ENCODE results near the gene CD84.

DNA sequence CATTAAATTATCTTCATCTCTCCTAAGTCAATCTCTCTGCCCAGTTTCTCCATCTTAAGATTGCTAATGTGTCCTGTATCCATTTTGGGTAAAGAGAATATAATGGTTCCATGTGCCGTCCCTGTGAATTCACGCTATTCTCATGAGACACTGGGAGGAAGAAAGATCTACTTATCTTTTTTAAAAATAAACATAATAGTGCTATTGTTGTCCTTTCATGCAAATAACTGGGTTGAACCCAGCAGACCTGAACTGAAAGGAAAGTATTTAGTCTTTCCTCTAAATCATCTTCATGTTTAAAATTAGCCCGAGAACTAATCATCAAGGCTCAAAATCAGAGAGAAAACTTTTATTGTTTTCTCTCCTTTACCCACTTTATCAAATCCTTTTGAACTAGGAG lies 45.2 kb upstream of the CD84 start:
- TF ChIP-seq POLR2A (IDR thresholded peaks at IDR 0.05) = no peak
- TF ChIP-seq, protein P1, sequence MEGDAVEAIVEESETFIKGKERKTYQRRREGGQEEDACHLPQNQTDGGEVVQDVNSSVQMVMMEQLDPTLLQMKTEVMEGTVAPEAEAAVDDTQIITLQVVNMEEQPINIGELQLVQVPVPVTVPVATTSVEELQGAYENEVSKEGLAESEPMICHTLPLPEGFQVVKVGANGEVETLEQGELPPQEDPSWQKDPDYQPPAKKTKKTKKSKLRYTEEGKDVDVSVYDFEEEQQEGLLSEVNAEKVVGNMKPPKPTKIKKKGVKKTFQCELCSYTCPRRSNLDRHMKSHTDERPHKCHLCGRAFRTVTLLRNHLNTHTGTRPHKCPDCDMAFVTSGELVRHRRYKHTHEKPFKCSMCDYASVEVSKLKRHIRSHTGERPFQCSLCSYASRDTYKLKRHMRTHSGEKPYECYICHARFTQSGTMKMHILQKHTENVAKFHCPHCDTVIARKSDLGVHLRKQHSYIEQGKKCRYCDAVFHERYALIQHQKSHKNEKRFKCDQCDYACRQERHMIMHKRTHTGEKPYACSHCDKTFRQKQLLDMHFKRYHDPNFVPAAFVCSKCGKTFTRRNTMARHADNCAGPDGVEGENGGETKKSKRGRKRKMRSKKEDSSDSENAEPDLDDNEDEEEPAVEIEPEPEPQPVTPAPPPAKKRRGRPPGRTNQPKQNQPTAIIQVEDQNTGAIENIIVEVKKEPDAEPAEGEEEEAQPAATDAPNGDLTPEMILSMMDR (IDR thresholded peaks at IDR 0.05) = no peak
